Measurements from ENCODE around the gene UNG. TPM values are rescaled to one million over a fixed set of nuclear protein-coding genes. Genes with fewer than 3 reads are reported as not detected.

The UNG gene
- total and polyA plus RNA-seq, 9 of the 15 experiments (the other 6 are each of a cell fraction or from before 2014, with no cell fraction given): 8.4 to 59.8 (median 41.0) TPM

DNA sequence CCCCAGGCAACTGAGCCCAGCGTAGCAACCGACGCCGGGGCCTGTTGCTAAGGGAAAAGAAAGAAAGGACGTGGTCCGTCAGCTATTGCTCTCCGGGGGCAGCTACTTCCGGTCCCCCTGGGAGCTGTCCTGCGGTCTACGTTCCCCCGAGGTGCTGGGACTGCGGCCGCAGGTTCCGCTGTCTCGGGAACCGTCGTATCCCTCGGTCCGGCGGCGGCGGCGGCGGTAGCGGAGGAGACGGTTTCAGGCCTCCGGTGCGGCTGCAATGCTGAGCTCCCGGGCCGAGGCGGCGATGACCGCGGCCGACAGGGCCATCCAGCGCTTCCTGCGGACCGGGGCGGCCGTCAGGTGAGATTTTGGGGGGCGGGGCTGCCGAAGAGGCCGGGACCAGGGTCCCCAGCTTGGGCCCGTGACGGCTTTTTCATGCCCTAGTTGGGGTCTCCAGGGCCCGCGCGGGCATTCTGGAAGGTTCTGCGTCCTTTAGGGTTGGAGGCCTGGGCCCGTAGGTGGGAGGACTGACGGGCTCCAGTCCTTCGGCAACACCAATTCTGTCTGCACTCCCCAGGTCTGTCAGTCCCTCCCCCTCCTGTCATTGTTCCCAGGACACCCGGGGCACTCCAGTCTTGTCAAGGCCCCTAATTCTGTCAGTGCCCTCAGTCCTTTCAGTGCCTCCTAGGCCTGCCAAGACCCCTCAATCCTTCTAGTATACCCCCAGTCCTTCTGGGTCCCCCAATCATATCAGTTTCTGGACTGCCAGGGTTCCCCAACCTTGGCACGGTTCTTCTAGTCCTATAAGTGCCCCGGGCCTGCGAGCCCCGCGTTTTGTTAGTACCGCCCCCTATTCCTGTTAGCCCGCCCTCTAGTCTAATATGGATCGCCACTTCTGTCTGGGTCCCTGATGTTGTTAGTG lies 44.7 kb upstream of the UNG start, which contains the start of gene USP30 (continued):
- TF ChIP-seq TEAD4 (IDR thresholded peaks at IDR 0.05; ENCODE audit: low read length) (no peak), TEAD4 (CRISPR knock-in tag; IDR thresholded peaks at IDR 0.05; ENCODE audit: borderline replicate concordance) (no peak), ZNF3 (CRISPR knock-in tag; IDR thresholded peaks at IDR 0.05) (no peak), HDAC8 (tag; IDR thresholded peaks at IDR 0.05) (0 out of 2 replicates have a peak, but pooled peaks have one; percentile 25), SLC30A9 (CRISPR knock-in tag; IDR thresholded peaks at IDR 0.05) (no peak), ZNF551 (CRISPR knock-in tag; IDR thresholded peaks at IDR 0.05) (no peak), ZNF644 (tag; IDR thresholded peaks at IDR 0.05; ENCODE audit: low read depth) (no peak; the same call in 1 of the 2 replicates)
- TF ChIP-seq, protein P1, sequence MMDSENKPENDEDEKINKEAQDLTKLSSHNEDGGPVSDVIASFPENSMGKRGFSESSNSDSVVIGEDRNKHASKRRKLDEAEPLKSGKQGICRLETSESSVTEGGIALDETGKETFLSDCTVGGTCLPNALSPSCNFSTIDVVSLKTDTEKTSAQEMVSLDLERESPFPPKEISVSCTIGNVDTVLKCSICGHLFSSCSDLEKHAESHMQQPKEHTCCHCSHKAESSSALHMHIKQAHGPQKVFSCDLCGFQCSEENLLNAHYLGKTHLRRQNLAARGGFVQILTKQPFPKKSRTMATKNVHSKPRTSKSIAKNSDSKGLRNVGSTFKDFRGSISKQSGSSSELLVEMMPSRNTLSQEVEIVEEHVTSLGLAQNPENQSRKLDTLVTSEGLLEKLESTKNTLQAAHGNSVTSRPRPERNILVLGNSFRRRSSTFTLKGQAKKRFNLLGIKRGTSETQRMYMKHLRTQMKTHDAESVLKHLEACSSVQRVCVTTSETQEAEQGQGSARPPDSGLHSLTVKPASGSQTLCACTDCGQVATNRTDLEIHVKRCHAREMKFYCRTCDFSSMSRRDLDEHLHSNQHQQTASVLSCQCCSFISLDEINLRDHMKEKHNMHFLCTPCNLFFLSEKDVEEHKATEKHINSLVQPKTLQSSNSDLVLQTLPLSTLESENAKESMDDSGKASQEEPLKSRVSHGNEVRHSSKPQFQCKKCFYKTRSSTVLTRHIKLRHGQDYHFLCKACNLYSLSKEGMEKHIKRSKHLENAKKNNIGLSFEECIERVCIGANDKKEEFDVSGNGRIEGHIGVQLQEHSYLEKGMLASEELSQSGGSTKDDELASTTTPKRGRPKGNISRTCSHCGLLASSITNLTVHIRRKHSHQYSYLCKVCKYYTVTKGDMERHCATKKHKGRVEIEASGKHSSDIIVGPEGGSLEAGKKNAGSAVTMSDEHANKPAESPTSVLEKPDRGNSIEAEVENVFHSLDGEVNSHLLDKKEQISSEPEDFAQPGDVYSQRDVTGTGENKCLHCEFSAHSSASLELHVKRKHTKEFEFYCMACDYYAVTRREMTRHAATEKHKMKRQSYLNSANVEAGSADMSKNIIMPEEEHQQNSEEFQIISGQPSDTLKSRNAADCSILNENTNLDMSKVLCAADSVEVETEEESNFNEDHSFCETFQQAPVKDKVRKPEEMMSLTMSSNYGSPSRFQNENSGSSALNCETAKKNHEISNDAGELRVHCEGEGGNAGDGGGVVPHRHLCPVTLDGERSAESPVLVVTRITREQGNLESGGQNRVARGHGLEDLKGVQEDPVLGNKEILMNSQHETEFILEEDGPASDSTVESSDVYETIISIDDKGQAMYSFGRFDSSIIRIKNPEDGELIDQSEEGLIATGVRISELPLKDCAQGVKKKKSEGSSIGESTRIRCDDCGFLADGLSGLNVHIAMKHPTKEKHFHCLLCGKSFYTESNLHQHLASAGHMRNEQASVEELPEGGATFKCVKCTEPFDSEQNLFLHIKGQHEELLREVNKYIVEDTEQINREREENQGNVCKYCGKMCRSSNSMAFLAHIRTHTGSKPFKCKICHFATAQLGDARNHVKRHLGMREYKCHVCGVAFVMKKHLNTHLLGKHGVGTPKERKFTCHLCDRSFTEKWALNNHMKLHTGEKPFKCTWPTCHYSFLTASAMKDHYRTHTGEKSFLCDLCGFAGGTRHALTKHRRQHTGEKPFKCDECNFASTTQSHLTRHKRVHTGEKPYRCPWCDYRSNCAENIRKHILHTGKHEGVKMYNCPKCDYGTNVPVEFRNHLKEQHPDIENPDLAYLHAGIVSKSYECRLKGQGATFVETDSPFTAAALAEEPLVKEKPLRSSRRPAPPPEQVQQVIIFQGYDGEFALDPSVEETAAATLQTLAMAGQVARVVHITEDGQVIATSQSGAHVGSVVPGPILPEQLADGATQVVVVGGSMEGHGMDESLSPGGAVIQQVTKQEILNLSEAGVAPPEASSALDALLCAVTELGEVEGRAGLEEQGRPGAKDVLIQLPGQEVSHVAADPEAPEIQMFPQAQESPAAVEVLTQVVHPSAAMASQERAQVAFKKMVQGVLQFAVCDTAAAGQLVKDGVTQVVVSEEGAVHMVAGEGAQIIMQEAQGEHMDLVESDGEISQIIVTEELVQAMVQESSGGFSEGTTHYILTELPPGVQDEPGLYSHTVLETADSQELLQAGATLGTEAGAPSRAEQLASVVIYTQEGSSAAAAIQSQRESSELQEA (IDR thresholded peaks at IDR 0.05; ENCODE audit: low read depth): no peak
- TF ChIP-seq, protein P2, sequence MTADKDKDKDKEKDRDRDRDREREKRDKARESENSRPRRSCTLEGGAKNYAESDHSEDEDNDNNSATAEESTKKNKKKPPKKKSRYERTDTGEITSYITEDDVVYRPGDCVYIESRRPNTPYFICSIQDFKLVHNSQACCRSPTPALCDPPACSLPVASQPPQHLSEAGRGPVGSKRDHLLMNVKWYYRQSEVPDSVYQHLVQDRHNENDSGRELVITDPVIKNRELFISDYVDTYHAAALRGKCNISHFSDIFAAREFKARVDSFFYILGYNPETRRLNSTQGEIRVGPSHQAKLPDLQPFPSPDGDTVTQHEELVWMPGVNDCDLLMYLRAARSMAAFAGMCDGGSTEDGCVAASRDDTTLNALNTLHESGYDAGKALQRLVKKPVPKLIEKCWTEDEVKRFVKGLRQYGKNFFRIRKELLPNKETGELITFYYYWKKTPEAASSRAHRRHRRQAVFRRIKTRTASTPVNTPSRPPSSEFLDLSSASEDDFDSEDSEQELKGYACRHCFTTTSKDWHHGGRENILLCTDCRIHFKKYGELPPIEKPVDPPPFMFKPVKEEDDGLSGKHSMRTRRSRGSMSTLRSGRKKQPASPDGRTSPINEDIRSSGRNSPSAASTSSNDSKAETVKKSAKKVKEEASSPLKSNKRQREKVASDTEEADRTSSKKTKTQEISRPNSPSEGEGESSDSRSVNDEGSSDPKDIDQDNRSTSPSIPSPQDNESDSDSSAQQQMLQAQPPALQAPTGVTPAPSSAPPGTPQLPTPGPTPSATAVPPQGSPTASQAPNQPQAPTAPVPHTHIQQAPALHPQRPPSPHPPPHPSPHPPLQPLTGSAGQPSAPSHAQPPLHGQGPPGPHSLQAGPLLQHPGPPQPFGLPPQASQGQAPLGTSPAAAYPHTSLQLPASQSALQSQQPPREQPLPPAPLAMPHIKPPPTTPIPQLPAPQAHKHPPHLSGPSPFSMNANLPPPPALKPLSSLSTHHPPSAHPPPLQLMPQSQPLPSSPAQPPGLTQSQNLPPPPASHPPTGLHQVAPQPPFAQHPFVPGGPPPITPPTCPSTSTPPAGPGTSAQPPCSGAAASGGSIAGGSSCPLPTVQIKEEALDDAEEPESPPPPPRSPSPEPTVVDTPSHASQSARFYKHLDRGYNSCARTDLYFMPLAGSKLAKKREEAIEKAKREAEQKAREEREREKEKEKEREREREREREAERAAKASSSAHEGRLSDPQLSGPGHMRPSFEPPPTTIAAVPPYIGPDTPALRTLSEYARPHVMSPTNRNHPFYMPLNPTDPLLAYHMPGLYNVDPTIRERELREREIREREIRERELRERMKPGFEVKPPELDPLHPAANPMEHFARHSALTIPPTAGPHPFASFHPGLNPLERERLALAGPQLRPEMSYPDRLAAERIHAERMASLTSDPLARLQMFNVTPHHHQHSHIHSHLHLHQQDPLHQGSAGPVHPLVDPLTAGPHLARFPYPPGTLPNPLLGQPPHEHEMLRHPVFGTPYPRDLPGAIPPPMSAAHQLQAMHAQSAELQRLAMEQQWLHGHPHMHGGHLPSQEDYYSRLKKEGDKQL (CRISPR knock-in tag; IDR thresholded peaks at IDR 0.05; ENCODE audit: borderline replicate concordance): no peak
- TF ChIP-seq, protein P3, sequence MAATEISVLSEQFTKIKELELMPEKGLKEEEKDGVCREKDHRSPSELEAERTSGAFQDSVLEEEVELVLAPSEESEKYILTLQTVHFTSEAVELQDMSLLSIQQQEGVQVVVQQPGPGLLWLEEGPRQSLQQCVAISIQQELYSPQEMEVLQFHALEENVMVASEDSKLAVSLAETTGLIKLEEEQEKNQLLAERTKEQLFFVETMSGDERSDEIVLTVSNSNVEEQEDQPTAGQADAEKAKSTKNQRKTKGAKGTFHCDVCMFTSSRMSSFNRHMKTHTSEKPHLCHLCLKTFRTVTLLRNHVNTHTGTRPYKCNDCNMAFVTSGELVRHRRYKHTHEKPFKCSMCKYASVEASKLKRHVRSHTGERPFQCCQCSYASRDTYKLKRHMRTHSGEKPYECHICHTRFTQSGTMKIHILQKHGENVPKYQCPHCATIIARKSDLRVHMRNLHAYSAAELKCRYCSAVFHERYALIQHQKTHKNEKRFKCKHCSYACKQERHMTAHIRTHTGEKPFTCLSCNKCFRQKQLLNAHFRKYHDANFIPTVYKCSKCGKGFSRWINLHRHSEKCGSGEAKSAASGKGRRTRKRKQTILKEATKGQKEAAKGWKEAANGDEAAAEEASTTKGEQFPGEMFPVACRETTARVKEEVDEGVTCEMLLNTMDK (IDR thresholded peaks at IDR 0.05; ENCODE audit: borderline replicate concordance, insufficient read depth, low read depth, low read length, poor library complexity, severe bottlenecking): no peak

Measured in K562 (cell line).